Suppressor macrophage treated with lipopolysaccharide for 1 hour (primary cell): ENCODE data around the gene FMNL3.

ENCODE experiments used
- DNase-seq, 3 donors: peaks; one replicate each; pipeline ENCODE4 v3.0.0-alpha.2; 2020 to 2022

The FMNL3 gene

DNA sequence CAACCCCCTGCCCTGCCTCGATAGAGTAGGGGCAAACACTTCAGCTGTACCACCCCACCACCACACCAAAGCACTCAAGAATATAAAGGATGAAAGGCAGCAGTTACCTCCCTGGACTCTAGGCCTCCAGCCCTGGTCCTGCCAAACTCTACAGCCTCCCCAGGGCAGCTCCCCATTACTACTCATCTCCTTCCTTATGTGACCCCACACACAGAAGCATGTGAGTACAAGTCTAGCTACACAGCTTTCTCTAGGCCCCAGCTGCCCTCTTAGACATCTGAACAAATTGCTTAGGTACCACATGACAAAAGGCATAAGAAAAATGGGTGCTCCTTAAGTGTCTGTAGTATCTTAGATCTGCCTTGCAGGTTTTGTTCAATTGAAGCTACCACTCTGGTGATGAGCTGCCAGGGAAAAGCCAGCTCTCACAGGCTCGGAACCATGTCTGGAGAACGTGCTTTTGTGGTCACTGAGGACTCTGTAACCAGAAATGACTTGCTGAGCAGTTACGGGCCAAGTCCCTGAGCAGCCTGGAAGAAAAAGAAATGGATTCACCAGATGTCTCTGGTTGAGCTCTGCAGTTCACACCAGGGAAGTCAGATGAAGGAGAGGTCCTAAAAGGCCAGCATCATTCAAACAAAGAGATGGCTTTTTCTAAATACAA, 32.8 kb downstream of the FMNL3 start:
- peak in 2 of 3 donors; percentile 24 to 33 for DNase-seq

DNA sequence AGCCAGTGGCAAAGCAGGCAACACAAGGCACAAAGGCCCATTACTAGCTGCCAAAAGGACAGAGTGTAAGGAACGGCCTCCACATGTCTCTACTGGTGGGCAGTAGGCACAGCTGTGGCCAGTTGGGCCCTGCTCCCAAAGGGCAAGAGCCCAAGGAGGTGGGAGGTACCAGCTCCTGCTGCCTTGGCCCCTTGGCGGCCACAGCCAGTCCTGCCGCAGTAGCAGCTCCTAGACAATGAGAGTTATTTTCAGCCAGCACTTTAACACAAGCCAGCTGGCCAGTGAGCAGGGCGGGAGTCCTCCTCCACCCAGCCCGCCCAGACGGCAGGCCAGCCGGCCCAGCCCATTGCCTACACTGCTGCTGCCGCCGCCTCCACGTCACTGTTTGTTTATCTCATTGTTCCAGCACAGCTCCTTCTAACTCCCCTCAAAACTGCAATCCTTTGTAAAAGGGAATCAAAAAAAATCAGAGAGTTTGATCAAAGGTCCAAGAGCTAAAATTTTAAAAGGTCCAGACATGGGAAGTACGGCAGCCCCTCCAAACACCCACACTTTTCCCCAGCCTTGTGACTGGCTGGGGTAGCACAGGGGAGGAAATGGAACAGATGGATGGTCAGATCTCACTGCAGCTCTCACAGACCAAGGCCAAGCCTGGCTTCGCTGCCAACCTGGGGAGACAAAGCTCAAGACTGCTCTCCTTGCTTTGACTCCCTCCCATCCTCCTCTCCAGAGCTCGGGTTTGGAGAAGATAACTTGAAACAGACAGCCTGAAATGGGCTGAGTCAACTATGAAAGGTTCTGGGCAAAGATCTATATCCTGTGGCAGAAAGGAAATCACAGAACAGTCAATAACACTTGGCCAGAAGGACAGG, 33.5 kb downstream of the FMNL3 start:
- DNase-seq, result peak in 2 of 3 donors; percentile 12 to 46

DNA sequence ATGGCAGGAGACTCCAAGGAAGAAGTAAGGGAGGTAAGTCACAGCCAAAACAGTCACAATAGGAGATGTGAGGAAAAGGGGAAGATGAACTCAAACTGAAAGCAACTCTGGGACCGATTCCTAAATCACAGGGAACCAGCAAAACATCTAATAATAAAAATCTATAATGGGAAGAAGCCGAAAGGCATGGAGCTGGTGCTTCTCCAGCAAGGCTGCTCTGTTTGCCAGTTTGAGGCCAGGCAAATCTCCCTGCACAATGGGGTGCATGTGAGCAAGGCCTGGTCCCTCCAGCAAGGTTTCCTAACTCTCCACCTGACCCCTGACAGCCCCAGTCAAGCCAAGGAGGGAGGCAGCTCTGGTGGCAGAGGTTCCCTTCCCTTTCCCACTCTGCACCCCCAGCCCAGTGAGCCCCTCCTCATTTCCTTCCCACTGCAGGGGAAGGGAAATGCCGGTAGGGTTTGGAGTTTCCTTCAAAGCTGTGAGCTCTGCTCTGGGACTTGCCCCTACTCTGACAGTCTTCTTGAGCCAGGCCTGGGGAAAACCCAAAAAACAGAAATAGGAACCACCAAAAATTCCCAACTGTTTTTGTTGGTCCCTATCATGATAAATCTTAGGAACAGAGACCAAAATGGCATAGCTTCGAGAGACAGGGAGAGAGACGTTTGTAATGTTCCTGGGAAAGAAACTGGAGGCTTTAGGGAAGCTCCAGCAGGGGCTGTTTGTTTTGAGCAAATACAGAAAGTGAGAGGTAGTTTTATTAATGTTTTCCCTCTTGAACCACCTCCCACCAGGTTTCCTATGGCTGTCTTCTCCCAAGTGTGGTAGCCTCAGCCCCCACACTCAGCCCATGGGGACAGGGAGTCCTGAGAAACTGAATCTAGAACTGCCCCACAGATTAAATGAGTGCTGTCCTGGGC, 34.6 kb downstream of the FMNL3 start:
- peak; percentile 90 to 96 (median 93) for DNase-seq

DNA sequence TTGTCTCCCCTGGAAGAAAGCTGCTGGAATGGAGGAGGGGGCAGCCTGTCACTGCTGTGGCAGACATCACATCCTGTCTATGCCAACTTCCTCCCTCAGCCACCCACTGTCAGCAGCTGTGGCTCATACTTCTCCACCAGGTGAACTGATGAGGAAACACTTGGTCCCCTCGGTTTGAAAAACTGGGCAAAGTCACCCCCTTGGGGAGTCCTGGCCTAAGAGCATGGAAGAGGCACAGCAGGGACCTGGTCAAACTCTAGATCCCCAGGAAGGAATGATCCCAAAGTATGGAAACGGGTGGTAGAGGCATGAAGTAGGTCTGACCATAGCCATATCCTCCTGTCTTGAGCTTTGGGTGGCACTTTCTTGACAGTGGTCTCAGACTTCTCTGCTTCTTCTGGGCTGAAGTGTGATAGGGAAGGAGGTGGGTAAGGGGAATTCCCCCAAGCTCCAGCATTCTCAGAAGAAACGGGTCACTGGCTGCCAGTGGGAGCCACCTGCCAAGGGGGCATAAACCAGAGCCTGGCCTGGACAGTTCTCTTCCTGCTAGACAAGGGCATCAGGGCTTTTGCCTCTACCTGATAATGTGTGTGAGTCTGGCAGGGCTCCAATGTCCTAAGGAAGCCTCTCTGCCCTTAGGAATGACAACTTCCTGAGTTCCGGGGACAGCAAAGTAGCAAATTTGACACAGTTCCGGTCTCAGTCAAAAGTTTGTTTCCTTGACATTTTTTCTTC, 36.0 kb downstream of the FMNL3 start:
- peak; percentile 36 to 52 (median 51) for DNase-seq

DNA sequence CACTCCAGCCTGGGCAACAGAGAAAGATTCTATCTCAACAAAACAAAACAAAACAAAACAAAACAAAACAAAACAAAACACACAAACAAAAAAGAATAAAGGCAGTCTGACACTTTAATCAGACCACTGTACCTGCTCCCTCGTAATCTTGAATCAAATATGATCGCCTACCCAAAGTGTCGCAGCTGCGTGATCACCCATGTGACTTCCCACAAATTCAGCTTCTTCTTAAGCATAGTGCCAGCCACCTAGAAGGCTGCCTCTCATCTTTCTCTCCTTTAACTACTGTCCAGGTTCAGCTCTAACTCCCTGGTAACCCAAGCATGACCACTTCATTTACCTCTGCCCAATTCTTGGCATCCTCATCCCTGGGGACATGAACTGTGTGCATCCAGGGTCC, 37.4 kb downstream of the FMNL3 start:
- no peak for DNase-seq

DNA sequence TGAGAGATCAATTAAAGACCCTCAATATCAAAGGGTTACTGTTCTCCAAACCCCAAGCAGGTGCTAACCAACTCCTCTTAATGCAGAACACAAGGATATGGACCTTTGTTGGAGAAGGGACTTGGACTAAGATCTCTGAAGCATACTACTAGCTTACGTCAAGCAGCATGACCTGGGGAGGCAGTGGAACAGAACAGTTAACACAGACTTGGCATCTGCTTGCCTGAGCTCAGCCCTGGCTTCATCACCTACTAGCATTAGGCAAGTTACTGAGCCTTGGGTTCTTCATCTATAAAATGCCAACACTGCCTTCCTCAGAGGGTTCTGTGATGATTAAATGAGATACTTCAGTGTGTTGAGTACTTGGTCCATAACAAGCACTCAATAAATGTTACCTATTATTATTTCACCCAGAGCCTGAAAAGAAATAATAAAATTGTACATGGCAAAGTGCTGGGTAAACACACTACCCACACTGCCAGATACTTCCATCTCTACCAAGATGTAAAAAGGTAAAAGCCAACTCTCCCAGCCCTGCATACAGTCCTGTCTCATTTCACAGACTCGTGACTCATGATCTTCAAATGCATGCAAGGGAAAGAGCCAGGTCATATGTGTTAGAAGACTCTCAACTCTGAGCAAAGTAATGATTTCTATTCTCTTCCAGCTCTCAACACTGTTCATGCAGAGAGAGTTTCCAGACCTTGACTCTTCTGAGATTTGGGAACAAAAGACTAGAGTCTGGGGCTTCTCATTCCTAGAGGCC, 39.7 kb downstream of the FMNL3 start:
- peak in 1 of 3 donors; percentile 26 for DNase-seq

DNA sequence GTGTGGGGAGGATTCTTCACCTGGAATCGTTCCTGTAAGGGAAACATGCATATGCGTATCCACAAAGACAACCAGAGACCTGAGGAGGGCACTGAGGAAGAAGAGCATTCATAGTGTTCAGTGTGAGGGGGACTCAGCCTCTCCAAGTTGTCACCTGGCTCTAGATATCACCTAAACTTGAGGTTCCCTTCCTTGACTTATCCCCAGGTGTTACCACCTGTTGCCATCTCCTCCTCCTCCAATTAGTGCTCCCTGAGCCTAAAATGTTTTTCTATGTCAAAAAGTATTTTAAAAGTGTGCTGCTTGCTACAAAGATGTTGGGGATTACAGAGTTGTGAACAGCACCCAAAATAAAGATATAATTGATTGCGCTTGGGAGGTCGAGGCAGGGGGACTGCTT, 41.0 kb downstream of the FMNL3 start:
- no peak for DNase-seq

DNA sequence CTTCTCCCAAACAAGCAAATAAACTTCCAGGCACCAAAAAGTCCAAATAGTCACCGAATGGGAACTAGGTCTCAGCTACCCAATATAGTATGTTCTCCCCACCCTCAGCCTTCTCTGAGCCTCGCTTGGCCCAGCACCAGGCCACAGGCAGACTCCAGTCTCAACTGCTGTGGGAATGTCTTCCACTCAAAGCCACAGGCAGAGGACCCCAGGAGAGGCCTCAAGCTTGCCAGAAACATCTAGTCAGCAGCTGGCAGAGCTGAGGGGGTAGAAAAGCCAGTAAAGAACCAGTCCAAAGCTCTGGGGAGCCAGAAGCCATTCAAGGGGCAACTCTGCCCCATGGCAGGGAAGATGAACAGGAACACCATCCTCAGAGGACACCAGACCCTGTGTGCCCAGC, 41.8 kb downstream of the FMNL3 start:
- DNase-seq, result no peak

DNA sequence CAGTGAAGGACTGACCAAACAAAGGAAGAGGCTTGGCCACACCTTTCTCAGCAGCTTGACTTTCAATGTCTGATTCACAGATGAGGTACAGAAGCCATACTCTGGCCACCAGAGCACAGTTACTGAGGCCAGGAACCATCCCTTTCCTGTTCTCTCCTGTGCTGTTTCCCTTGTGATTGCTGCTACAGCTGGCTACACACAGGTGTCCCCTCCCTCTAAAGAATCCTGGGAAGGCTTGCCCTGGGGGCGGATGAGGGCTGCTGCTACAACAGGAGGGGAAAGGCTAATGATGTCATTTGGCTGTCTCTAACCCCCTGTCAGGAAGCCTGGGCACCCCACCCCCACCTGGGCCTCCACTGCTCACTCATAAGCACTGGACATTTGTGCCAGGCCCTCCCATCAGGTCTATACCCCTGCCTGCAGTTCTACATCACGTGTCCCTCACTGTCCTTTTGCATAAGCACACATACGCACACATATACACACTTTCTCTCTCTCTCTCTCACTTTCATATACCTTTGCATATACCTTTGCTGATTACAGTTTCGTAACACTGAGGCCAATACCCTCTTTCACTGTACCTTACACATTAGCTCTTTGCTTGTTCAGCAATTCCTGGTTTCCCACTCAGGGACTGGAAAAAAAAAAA, 42.5 kb downstream of the FMNL3 start:
- no peak for DNase-seq

DNA sequence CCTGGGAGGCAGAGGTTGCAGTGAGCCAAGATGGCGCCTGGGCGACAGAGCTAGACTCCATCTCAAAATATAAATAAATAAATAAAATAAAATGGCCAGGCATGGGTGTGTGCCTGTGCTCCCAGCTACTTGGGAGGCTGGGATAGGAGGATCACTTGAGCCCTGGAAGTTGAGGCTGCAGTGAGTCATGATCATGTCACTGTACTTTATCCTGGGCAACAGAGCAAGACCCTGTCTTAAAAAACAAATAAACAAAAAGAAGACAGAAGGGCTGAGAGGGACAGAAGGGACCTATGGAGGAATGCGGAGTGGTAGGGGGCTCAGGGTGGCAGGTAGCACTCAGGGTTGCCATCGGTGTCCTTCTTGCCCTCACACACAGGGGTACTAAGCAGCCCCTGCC, 43.0 kb downstream of the FMNL3 start:
- DNase-seq, result no peak

DNA sequence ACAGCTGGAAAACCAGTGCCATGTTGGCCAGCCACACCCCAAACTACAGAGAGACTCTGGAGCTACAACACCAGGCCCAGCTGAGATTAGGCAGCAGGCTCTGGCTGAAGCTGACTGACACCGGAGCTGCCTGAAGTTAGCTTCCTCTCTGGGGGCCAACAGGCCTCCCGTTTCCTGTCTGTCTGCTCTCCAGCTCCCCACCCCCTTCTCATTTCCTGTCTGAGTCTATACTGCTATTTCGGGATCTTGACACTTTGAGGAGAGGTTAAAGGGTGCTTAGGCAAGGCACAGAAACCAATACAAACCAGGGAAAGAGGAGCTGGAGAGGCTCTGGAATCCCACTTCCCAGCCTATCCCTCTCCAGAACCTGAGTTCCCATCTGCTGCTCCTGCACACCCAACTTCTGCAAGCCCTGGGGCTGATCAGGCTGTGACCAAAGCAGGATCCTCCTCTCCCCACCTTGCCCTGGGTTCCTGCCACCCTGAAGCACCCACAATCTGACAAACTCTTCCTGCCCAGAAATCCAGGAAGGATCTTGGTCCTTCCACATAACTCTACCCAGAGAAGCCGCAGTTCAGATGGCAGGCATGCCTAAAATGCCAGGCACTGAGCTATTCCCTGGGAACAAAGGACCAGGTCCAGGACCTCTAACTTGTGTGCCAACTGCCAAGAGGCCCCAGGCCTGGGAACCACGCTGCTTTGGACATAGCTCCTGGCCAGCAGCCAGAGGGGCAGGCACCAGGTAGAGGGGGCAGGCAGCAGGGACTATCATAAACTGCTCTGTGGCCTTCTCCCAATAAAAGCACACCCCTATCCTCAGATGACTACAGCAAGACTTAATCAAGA, 44.0 kb downstream of the FMNL3 start:
- peak; percentile 87 to 89 (median 88) for DNase-seq

DNA sequence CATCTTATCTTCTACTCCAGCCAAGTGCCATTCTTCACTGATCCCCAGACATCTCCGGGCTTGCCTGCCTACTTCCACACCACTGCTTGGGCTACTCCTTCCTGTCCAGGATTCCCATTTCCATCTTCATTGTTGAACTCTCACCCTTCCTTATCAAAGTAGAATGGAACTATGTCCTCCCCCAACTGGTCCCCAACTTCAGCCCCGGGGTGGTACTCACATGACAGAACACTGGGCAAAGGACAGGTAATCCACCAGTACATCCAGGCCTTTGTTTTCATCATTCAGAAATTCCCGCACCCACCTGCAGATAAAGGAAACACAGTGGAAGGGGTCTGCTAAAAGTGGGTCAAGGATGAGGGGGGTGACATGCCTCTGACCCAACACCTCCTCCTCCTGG, 45.5 kb downstream of the FMNL3 start:
- DNase-seq, result peak in 1 of 3 donors; percentile 20

DNA sequence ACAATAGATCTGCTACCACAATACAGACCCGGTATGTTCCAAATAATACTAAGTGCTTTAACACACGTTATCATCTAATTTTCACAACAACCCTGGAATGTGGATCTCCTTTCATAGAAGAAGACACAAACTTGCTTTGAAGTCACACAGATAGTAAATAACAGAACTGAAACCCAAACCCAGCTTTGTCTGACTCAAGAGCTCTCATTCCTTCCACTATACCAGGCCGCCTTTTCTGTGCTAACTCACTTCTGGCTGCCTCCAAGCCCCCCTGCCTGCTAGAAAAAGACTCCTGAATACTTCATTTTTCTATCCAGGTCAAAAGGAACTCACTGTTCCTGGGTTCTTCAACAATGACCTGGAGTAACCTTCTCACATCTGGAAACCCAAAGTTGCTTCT, 46.0 kb downstream of the FMNL3 start:
- peak; percentile 38 to 61 (median 57) for DNase-seq

DNA sequence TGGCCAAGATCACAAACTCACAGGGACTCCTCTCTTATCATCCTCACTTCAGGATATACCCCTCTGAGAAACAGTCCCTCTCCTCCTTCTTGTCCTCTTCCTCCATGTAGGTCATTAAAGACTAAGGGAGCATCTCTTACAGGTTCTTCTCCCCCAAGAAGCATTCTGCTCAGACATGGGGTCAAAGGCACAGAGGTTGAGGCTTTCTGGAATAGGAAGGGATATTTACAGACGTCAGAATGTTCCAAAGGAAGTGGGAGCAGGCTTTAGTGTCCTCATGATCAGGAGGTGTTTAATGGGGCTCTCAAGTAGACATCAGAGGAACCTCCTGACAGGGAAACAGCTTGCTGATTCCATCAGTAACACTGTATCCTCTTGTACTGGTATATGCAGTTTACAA, 47.5 kb downstream of the FMNL3 start:
- no peak for DNase-seq

DNA sequence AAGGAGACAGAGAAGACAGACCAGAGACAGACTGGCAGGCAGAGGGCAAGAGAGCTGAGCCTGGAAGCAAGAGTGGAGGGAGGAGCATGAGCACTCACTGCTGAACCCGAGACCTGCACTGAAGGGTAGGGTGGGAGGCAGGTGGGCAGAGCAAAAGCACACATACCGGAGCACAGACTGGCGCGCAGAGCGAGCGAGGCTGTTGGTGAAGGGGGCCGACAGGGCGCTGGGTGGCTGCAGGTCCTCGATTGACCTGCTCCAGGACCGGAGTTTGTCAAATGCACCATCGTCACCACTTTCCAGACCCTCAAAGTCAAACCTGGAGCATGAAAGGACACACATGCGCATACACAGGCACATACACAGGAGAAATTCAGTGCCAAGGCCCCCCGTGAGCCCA, 48.9 kb downstream of the FMNL3 start:
- DNase-seq, result no peak

DNA sequence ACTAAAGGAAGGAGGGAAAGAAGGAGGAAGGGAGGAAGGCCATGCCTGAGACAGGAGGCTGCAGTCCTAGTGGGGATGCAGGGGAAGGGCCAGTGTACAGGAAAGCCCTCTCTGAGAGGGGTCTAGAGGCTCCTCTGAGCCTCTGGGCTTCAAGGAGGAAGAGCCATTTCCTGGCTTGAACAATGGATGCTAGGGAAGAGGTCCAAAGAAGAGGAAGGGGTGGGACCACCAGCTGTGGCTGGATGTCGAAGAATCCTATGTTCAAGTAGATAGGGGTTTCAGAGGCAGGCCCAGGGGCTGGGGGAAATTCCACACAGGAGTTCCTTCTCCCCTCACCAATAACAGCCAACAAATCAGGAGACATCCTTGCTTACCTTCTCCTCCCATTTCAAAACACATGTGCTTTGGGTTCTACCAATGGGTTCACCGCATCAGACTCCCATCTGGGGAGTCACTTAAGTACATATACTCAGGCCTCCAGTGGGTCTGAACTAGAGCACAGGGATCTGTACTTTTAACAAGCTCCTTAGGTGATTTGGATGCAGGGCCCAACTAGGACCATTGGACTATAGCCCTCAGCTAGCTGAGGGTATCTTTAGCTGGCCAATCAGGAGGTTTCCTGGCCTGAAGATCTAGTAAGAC, 51.5 kb downstream of the FMNL3 start:
- DNase-seq, result no peak

DNA sequence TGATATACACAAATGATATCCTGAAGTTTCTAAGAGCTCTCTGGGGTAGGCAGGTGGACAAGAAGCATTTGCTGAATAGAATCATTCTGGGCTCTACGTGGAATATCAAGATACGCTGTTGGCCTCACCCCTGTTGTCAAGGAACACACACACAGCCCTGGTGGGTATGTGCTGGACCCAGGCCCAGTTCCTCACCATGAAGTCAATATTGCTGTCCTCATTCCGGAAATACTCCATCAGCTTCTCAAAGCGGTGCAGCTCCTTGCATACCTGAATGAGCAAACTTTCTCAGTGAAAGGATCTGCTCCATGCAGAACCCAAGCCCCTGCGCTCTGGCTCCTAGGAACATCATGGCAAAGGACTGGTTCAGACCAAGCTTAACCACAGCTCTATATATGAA, 52.5 kb downstream of the FMNL3 start:
- DNase-seq, result no peak

DNA sequence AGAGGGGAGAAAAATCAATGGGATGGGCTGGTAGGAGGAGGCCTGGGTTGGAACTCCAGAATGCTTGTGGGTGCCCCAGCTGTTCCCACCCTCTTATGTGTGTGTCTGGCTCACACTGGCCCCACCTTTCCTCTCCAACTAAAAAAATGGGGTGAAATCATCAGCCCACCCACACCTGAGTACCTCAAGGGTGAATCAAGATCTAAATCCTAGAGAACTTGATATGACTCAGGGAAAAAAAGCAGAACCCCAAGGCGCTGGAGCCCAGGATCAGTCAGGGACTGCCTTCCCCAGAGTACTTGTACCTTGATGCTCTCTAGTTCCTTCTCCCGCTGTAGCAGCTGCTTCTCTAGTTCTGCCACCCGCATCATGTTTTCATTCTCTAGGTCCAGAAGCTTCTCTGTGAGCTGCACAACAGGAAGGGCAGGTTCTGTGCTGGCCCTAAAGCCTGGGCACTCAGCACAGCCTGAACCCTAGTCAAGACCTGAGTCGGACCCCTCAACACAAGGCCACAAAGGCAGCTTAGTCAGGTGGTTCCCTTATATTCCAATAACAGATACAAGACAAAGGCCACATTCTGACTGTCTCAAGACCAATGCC, 54.2 kb downstream of the FMNL3 start:
- peak in 1 of 3 donors; percentile 17 for DNase-seq

DNA sequence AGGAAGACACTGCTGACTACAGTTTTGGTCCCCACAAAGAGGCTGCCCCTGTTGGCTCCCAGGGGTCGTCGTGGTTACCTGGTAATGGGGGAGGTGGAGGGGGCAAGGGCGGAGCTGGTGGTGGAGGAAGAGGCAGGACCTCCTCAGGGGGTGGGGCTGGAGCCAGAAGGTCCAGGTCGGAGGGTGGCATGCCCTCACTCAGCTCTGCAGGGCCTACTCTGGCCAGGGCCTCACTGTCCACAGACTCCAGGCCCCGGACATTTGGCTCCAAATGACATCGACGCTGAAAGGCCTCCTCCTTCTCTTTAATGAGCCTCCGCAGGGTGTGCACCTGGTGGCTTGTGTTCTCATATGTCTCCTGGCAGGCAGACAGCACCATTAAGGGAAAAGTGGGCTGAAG, 55.4 kb downstream of the FMNL3 start:
- no peak for DNase-seq
